A549 treated with CORT108297 at 1 μM for 4 hours (cell line): ENCODE measurements around the gene CDHR2. TPM values are rescaled to one million over a fixed set of nuclear protein-coding genes. Genes with fewer than 3 reads are reported as not detected.

ENCODE experiments used
- total RNA-seq: library from RNA; stranded (reverse); fragments of 200-300 nt; extraction: Qiagen RNA extraction; gene quantifications from 5 replicates; pipeline ENCODE4 v1.2.3, GENCODE V29; 2022

CDHR2 gene, protein sequence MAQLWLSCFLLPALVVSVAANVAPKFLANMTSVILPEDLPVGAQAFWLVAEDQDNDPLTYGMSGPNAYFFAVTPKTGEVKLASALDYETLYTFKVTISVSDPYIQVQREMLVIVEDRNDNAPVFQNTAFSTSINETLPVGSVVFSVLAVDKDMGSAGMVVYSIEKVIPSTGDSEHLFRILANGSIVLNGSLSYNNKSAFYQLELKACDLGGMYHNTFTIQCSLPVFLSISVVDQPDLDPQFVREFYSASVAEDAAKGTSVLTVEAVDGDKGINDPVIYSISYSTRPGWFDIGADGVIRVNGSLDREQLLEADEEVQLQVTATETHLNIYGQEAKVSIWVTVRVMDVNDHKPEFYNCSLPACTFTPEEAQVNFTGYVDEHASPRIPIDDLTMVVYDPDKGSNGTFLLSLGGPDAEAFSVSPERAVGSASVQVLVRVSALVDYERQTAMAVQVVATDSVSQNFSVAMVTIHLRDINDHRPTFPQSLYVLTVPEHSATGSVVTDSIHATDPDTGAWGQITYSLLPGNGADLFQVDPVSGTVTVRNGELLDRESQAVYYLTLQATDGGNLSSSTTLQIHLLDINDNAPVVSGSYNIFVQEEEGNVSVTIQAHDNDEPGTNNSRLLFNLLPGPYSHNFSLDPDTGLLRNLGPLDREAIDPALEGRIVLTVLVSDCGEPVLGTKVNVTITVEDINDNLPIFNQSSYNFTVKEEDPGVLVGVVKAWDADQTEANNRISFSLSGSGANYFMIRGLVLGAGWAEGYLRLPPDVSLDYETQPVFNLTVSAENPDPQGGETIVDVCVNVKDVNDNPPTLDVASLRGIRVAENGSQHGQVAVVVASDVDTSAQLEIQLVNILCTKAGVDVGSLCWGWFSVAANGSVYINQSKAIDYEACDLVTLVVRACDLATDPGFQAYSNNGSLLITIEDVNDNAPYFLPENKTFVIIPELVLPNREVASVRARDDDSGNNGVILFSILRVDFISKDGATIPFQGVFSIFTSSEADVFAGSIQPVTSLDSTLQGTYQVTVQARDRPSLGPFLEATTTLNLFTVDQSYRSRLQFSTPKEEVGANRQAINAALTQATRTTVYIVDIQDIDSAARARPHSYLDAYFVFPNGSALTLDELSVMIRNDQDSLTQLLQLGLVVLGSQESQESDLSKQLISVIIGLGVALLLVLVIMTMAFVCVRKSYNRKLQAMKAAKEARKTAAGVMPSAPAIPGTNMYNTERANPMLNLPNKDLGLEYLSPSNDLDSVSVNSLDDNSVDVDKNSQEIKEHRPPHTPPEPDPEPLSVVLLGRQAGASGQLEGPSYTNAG (N-terminal part only)
- 0.12 to 0.18 TPM (median 0.15 TPM) in 5 replicates for total RNA-seq

DNA sequence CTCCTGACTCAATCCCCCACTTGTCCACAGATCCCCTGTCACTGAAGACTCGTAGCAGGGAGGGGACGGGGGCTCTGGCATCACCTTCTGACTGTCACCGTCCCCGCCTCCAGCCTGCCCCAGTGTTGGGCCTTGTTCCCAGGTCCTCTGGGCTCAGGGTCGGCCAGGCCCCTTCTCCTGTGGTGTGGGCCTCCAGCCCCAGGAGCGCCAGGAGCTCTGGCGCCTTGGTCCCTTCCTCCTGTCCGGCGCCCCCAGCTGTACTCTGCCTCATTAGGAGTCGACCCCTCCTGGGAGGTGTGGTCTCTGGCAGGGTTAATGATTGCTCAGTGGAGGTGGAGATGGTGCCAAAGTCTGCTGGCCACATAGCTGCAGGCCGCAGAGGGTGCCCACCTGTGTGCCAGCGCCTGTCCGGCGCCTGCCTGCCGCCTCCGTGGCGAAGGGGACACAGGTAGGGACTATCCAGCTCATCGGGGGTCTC is at the start of gene CDHR2:
TSS of gene CDHR2 (plus strand) at position 376 of the 478 bp plus-strand sequence. CDS start 16,011 bp downstream, outside the sequence.

DNA sequence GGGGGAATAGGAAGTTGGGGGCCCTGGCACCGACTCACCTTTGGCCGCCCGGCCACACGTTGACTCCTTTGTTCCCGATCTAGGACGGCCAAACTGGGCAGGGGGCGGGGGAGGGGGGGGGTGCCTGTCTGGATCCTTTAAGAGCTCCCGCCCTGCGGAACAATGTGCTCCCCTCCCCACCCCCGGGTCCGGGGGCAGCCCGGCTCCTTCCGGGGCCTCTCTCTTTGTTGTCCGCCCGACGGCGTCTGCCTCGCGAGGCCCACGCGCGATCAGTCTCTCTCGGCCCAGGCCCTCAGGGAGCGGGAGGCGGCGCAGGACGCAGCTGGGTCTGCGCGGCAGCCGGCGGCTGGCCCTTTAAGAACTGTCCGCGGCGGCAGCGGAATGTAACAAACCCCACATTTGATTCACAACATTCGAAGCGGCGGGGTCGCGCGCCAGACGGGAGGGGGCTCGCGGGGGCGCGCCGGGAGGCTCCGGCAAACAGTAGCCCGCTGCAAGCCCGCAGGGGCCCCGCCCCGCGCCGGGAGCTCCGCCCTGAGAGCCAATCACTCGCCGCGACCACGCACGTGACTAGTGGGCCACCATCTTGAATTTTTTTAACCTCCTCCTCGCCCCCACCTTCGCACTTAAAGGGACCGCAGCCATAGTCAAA is 12.1 kb upstream of the CDHR2 start, which contains the start of gene RNF44:
TSS of gene RNF44 (minus strand) at position 501 of the 652 bp plus-strand sequence. CDS start 4,930 bp downstream, outside the sequence.

DNA sequence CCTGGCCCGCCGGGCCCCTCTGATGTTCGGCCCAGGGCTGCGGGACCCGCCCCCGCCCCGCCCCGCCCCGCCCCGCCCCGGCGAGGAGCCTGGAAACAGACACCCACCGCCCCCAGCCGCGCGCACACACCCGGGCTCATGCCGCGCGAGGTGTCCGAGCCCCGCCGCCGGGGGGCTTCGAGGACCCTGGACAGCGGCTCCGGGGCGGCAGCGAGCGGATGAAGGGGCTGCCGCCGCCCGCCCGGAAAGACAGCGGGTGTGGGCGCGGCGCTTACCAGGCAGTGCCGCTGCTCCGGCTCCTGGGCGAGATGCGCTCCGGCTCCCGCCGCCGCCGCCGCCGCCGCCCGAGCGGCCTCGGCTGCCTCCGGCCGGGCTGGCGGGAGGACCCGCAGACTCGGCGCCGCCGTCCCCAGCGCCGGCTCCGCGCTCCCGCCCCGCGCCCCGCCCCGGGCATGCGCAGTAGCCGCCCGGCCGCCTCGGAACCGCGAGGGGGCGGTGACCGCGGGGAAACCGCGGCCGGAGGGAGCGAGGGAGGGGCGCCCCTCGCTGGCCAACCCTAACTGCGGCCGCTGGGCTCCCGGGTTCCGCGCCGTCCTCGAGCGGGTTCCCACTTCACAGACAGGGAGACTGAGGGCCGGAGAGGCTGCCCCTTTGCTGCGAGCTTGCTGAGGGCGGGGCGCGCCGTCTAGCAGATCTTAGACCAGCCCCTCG is 60.7 kb downstream of the CDHR2 start, which contains the start of gene GPRIN1:
TSS of gene GPRIN1 (minus strand) at position 433 of the 711 bp plus-strand sequence. CDS start 10,322 bp downstream, outside the sequence.

DNA sequence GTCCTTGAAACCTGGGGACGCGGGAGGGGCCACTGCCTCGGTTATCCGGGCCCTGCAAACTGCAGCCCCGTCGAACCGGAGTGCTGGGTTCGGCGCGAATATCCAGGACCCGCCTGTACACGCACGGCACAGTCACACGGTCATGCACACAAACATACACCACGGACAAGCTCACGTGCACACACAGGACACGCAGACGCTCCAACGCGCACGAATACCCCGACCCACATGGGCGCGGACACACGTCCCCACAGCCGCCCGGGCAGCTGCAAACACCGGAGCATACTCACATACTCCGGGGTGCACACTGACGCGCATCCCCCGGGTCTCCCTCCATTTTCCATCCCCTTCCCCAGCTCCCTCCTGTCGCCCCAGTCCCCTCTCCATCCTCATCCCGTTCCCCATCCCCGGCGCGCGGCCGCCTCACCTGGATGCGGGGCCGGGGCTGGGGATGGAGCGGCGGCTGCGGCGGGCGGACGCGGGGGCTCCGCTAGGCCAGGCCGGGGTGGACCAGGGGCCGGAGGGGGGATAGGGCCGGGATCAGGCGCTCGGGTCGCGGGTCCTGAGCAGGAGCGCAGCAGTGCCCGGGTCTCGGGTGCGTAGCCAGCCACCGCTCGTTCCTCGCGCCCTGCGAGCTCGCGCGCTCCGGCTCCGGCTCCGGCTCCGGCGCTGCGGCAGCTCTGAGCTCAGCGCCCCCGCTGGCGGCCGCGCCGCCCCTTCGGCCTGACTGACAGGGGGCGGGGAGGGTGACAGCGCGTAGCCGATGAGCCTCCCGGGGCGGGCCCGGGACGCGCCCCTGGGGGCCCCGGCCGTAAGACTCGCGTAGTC is 80.9 kb downstream of the CDHR2 start, which contains the start of the genes EIF4E1B and SNCB:
TSS of gene EIF4E1B (plus strand) at position 823 of the 828 bp plus-strand sequence. CDS start 12,113 bp downstream, outside the sequence.
TSS of gene SNCB (minus strand) at position 682 of the 828 bp plus-strand sequence. CDS start 880 bp downstream, outside the sequence.

Other genes with a start within 250 kb of the CDHR2 start
- gene KIAA1191, start 187.6 kb upstream of the CDHR2 start, total RNA-seq, result 61.5 to 81.2 TPM (median 73.8 TPM) in 5 replicates
- gene ARL10, start 183.9 kb upstream of the CDHR2 start, total RNA-seq, result 0.23 to 0.61 TPM (median 0.35 TPM) in 5 replicates
- gene NOP16, start 160.7 kb upstream of the CDHR2 start, total RNA-seq, result 121 to 135 TPM (median 127 TPM) in 5 replicates
- 249 to 273 TPM (median 257 TPM) in 5 replicates for gene HIGD2A, start 160.6 kb upstream of the CDHR2 start, total RNA-seq
- gene CLTB, start 132.8 kb upstream of the CDHR2 start, total RNA-seq, result 74.9 to 118 TPM (median 111 TPM) in 5 replicates
- 43.1 to 53.0 TPM (median 45.9 TPM) in 5 replicates for gene FAF2, start 101.0 kb upstream of the CDHR2 start, total RNA-seq
- gene RNF44, start 11.9 kb upstream of the CDHR2 start, total RNA-seq, result 27.0 to 44.7 TPM (median 41.0 TPM) in 5 replicates
- 7.1 to 9.6 TPM (median 8.5 TPM) in 5 replicates for gene GPRIN1, start 60.8 kb downstream of the CDHR2 start, total RNA-seq
- 0.65 to 1.6 TPM (median 1.1 TPM) in 5 replicates for gene SNCB, start 81.2 kb downstream of the CDHR2 start, total RNA-seq
- gene EIF4E1B, start 81.3 kb downstream of the CDHR2 start, total RNA-seq, result not detected in 5 replicates
- gene TSPAN17, start 98.1 kb downstream of the CDHR2 start, total RNA-seq, result 54.7 to 69.3 TPM (median 61.2 TPM) in 5 replicates